RWPE1 (cell line): Measurements from ENCODE around the gene PTPRD.

Experiments used
- CTCF ChIA-PET: fragments of 350-600 bp; sonication (Branson Sonifier 250); formaldehyde crosslinking; extraction: SDS; loops from one replicate; lab custom pipeline; 2021; lab: Yijun Ruan, JAX
- POLR2A ChIA-PET: fragments of 400-600 bp; formaldehyde crosslinking; extraction: SDS; loops from one replicate; lab custom pipeline; 2020; ENCODE audit warnings: antibody characterized with exemption; ENCODE audit not compliant: low non-redundant PET; lab: Yijun Ruan, JAX
- DNase-seq: peaks from one replicate; pipeline ENCODE4 v3.0.0; 2012; ENCODE audit warnings: low spot score
- H3K27ac ChIP-seq: fragments of 450-650 bp; 2 replicates; pipeline ENCODE4 v1.5.1; 2017
- TF ChIP-seq, protein P1 (sequence below): fragments of 450-650 bp; conservative IDR thresholded peaks from 2 replicates; pipeline ENCODE4 v1.5.1; 2017; ENCODE audit warnings: low read depth, mild to moderate bottlenecking

PTPRD gene

DNA sequence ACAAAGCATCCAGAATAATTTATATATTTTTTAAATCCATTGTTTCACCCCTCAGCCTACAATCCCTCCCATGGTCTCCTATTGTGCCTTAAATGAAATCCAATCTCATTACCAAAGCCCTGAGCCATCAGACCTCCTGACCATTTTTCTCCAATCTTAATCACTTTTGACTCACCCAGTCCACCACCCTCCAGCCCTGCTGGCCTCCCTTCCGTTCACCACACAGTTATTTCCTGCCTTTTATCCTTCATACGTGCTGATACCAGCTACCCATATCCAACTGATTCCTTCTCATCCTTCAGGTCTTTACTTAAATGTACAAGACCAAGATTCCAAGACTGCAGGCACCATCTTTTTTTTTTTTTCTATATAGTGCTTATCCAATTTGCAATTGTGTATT lies 1786.5 kb downstream of the PTPRD start:
- no peak overlapping the region for H3K27ac ChIP-seq
- ChIA-PET POLR2A (no interaction called here), CTCF (no interaction called here)
- TF ChIP-seq, protein P1, sequence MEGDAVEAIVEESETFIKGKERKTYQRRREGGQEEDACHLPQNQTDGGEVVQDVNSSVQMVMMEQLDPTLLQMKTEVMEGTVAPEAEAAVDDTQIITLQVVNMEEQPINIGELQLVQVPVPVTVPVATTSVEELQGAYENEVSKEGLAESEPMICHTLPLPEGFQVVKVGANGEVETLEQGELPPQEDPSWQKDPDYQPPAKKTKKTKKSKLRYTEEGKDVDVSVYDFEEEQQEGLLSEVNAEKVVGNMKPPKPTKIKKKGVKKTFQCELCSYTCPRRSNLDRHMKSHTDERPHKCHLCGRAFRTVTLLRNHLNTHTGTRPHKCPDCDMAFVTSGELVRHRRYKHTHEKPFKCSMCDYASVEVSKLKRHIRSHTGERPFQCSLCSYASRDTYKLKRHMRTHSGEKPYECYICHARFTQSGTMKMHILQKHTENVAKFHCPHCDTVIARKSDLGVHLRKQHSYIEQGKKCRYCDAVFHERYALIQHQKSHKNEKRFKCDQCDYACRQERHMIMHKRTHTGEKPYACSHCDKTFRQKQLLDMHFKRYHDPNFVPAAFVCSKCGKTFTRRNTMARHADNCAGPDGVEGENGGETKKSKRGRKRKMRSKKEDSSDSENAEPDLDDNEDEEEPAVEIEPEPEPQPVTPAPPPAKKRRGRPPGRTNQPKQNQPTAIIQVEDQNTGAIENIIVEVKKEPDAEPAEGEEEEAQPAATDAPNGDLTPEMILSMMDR: no peak
- no peak for DNase-seq

DNA sequence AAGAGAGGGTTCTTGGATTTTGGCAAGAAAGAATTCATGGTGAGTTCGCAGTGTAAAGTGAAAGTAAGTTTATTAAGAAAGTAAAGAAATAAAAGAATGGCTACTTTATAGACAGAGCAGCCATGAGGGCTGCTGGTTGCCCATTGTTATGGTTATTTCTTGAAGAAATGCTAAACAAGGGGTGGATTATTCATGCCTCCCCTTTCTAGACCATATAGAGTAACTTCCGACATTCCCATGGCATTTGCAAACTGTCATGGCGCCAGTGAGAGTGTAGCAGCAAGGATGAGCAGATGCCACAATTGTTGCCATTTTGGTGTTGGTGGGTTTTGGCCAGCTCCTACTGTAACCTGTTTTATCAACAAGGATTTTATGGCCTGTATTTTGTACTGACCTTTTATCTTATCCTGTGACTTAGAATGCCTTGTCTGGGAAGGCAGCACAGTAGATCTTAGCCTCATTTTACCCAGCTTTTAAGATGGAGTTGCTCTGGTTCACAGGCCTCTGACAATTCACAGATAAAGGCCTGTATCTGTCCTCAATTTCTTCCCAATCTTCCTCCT lies 1787.1 kb downstream of the PTPRD start:
- no peak overlapping the region for H3K27ac ChIP-seq
- DNase-seq: no peak
- ChIA-PET POLR2A (no interaction called here), CTCF (no interaction called here)
- TF ChIP-seq, protein P1: no peak

DNA sequence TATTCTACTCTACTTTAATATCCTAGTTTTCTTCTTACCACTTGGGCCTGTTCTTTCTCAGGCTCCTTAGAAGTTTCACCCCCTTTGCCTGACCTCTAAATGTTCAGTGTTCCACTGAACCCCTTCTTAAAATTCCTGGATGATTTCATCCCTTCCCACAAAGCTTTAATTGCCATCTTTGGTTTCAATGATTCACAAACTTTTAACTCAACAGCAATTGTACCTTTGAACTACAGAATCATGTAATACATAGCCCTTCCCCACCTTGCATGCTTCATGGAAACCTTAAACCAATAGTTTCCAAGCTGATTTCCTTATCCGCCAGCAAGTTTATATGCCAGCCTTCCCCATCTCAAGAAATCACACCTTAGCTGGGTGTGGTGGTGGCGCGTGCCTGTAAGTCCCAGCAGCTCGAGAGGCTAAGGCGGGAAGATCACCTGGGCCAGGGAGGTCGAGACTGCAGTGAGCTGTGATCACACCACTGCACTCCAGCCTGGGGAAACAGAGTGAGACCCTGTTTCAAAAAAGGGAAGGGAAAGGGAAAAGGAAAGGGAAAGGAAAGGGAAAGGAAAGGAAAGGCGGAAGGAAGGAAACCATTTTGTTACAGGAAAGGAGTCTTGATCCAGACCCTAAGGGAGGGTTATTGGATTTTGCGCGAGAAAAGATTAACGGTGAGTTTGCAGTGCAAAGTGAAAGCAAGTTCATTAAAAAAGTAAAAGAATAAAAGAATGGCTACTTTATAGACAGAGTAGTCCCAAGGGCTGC lies 1789.5 kb downstream of the PTPRD start:
- DNase-seq: no peak
- TF ChIP-seq, protein P1: no peak
- ChIA-PET CTCF (no interaction called here), POLR2A (no interaction called here)
- no peak overlapping the region for H3K27ac ChIP-seq

DNA sequence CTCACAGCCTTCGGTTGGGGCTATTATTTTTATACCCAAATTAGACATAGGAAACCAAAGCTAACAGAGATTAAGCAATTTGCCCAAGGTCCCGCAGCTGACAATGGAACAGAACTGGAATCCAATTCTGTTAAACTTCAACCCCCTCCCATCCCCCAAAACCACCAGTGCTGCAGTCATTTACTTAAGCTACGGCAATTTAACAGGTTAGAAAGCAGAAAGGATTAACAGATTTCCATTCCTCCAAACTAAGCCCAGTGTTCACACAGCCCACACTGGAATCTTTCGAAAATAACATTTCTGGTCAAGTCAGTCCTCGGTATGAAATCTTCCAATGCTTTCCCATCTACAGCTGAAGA lies 1790.2 kb downstream of the PTPRD start:
- no peak overlapping the region for H3K27ac ChIP-seq
- CTCF ChIA-PET: no interaction called here
- DNase-seq: no peak
- TF ChIP-seq, protein P1: no peak
- POLR2A ChIA-PET: no interaction called here

DNA sequence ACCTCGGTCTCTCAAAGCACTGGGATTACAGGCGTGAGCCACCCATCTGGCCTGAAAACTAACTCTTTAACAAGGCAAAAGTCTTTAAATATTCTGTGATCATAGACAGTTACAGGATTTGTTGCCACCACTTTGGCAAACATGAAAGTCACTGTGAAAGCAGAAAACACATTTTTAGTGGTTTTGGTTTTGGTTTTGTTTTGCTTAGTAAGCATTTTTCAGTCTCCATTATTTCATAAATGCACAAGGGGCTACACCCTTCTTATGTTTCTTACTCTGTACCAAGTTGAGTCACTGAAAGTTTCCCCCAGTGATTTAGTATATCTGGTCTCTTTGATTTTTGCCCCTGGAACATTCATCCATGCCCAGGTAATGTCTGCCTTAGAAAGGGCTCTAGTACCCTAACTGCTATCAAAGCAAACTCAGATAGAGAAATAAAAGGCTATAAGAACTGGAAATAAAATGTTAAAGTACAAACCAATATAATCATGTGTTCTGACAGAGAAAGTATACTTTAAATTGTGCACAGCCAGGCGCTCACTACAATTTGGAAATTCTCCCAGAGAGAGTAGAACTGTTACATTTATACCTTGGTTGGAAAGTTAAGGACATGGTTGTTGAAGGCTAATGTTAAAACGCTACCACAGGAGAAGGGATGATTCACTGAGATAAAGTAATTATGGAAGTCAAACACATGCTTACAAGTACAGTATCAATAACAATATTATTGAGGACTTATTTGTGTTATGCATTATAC lies 1790.7 kb downstream of the PTPRD start:
- TF ChIP-seq, protein P1: no peak
- DNase-seq: no peak
- POLR2A ChIA-PET: no interaction called here
- CTCF ChIA-PET: no interaction called here
- no peak overlapping the region for H3K27ac ChIP-seq

DNA sequence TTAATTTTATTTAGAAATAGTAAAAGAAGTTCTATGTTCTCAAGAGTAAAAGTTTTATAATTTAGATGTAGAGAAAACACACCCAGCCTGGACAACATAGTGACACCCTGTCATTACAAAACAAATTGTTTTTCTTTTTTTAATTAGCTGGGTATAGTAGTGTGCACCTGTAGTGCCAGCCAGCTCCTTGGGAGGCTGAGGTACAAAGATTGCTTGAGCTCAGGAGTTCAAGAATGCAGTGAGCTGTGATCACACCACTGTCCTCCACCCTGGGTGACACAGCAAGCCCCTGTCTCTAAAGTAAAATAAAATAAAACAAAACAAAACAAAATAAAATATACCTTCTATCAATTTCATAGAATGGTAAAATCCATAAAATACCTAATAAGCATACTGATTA lies 1795.5 kb downstream of the PTPRD start:
- ChIA-PET CTCF (no interaction called here), POLR2A (no interaction called here)
- TF ChIP-seq, protein P1: no peak
- no peak for DNase-seq
- H3K27ac ChIP-seq: no peak overlapping the region
